ENCODE results near the gene IRF4.

The IRF4 gene

GRCh38 chr6:403659-404655, 12.4 kb downstream of the IRF4 start:
- H3K36me3 ChIP-seq (ENCODE audit: control insufficient read depth in 2 of 2, insufficient read depth in 1 of 2, low read length in 2 of 2), result no peaks in the 10 kb centered on the region
- H3K4me1 ChIP-seq (ENCODE audit: control insufficient read depth, insufficient read depth, low read length), result no peaks in the 10 kb centered on the region
- H3K9me3 ChIP-seq (ENCODE audit: control insufficient read depth, insufficient read depth, low read depth, low read length), result no peaks in the 10 kb centered on the region
- no peak overlapping the region for H3K4me3 ChIP-seq (ENCODE audit: low read depth, low read length)
- ChIA-PET POLR2A (no interaction called here), CTCF (interaction anchor here (0.6 kb wide), 1 partner anchor 830 kb away, joined by 3 read pairs; no protein-coding TSS in a partner anchor)
- TF ChIP-seq EGR2 (tag by site-specific recombination; IDR thresholded peaks at IDR 0.05; ENCODE audit: low read depth) (no peak), ZNF548 (tag by site-specific recombination; IDR thresholded peaks at IDR 0.05) (no peak), ZNF211 (tag by site-specific recombination; IDR thresholded peaks at IDR 0.05; ENCODE audit: low read depth) (no peak), YY2 (tag by site-specific recombination; IDR thresholded peaks at IDR 0.05) (no peak), ZNF513 (tag by site-specific recombination; IDR thresholded peaks at IDR 0.05) (no peak), ZNF629 (tag by site-specific recombination; IDR thresholded peaks at IDR 0.05) (no peak), ZNF521 (tag by site-specific recombination; IDR thresholded peaks at IDR 0.05) (no peak), ZNF510 (tag by site-specific recombination; IDR thresholded peaks at IDR 0.05; ENCODE audit: insufficient replicate concordance) (no peak), ZNF785 (tag by site-specific recombination; IDR thresholded peaks at IDR 0.05) (no peak), ZNF10 (tag by site-specific recombination; IDR thresholded peaks at IDR 0.05) (no peak), ZNF549 (tag by site-specific recombination; IDR thresholded peaks at IDR 0.05) (no peak)
- TF ChIP-seq, protein P1, sequence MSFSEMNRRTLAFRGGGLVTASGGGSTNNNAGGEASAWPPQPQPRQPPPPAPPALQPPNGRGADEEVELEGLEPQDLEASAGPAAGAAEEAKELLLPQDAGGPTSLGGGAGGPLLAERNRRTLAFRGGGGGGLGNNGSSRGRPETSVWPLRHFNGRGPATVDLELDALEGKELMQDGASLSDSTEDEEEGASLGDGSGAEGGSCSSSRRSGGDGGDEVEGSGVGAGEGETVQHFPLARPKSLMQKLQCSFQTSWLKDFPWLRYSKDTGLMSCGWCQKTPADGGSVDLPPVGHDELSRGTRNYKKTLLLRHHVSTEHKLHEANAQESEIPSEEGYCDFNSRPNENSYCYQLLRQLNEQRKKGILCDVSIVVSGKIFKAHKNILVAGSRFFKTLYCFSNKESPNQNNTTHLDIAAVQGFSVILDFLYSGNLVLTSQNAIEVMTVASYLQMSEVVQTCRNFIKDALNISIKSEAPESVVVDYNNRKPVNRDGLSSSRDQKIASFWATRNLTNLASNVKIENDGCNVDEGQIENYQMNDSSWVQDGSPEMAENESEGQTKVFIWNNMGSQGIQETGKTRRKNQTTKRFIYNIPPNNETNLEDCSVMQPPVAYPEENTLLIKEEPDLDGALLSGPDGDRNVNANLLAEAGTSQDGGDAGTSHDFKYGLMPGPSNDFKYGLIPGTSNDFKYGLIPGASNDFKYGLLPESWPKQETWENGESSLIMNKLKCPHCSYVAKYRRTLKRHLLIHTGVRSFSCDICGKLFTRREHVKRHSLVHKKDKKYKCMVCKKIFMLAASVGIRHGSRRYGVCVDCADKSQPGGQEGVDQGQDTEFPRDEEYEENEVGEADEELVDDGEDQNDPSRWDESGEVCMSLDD (tag by site-specific recombination; IDR thresholded peaks at IDR 0.05), result no peak
- TF ChIP-seq, protein P2, sequence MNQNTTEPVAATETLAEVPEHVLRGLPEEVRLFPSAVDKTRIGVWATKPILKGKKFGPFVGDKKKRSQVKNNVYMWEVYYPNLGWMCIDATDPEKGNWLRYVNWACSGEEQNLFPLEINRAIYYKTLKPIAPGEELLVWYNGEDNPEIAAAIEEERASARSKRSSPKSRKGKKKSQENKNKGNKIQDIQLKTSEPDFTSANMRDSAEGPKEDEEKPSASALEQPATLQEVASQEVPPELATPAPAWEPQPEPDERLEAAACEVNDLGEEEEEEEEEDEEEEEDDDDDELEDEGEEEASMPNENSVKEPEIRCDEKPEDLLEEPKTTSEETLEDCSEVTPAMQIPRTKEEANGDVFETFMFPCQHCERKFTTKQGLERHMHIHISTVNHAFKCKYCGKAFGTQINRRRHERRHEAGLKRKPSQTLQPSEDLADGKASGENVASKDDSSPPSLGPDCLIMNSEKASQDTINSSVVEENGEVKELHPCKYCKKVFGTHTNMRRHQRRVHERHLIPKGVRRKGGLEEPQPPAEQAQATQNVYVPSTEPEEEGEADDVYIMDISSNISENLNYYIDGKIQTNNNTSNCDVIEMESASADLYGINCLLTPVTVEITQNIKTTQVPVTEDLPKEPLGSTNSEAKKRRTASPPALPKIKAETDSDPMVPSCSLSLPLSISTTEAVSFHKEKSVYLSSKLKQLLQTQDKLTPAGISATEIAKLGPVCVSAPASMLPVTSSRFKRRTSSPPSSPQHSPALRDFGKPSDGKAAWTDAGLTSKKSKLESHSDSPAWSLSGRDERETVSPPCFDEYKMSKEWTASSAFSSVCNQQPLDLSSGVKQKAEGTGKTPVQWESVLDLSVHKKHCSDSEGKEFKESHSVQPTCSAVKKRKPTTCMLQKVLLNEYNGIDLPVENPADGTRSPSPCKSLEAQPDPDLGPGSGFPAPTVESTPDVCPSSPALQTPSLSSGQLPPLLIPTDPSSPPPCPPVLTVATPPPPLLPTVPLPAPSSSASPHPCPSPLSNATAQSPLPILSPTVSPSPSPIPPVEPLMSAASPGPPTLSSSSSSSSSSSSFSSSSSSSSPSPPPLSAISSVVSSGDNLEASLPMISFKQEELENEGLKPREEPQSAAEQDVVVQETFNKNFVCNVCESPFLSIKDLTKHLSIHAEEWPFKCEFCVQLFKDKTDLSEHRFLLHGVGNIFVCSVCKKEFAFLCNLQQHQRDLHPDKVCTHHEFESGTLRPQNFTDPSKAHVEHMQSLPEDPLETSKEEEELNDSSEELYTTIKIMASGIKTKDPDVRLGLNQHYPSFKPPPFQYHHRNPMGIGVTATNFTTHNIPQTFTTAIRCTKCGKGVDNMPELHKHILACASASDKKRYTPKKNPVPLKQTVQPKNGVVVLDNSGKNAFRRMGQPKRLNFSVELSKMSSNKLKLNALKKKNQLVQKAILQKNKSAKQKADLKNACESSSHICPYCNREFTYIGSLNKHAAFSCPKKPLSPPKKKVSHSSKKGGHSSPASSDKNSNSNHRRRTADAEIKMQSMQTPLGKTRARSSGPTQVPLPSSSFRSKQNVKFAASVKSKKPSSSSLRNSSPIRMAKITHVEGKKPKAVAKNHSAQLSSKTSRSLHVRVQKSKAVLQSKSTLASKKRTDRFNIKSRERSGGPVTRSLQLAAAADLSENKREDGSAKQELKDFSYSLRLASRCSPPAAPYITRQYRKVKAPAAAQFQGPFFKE (tag by site-specific recombination; IDR thresholded peaks at IDR 0.05; ENCODE audit: borderline replicate concordance), result no peak
- no peak overlapping the region for H3K27ac ChIP-seq (ENCODE audit: extremely low read depth, low read depth, low read length)
